Gastrocnemius medialis (tissue), 4 donors: ENCODE data around the gene DTNB.

Experiments used
- CTCF ChIP-seq, 5 experiments: fragments of 450-650 bp in 3 of 5; fragments of 200-600 bp in 2 of 5; sonication (generic) in 2 of 5; IDR thresholded peaks in 4 of 5; conservative IDR thresholded peaks in 1 of 5; 1 replicate in 4 of 5; 2 replicates in 1 of 5; pipeline ENCODE4 v1.5.1; 2016 to 2019; ENCODE audit warnings: antibody characterized with exemption in 5 of 5, mild to moderate bottlenecking in 3 of 5, moderate library complexity in 3 of 5
- POLR2A ChIP-seq, 2 donors: fragments of 450-650 bp; IDR thresholded peaks; one replicate each; pipeline ENCODE4 v1.6.1; 2017; ENCODE audit warnings: antibody characterized with exemption in 2 of 2, mild to moderate bottlenecking in 2 of 2, moderate library complexity in 2 of 2

- TF ChIP-seq CTCF (IDR thresholded peaks at IDR 0.05 in 4 of 5, conservative IDR thresholded peaks at IDR 0.05 in 1 of 5) (no peak), POLR2A (IDR thresholded peaks at IDR 0.05) (no peak)
Observed at GRCh38 chr2:25409044-25409443, 264.3 kb downstream of the DTNB start.
